ENCODE results near the gene SEL1L3. TPM values are rescaled to one million over a fixed set of nuclear protein-coding genes. Genes with fewer than 3 reads are reported as not detected.

The SEL1L3 gene
- total RNA-seq, 4 donors from 2014 or later, result 6.9 to 13.5 (median 7.5) TPM

DNA sequence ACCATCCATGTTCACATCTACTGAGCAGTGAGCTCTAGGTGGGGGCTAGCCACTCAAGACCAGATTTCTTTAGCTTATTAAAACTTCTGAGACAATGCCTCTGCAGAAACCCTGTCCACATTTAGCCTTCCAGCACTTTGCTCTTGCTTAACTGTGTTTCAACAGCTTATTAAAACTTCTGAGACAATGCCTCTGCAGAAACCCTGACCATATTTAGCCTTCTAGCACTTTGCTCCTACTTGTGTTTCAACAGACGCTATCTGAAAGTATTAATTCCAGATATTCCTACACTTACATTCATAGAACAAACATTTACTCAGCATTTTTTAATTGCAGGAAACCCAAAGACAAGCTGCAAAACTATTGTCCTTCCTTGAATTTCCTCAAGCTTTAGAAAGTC, 91.9 kb downstream of the SEL1L3 start:
- no peak for DNase-seq
- 76 to 83% methylated on average over 1 of the region's 1 CpG for WGBS, 2 donors
- intact Hi-C loops (cut with DNase I), result no loop called here

DNA sequence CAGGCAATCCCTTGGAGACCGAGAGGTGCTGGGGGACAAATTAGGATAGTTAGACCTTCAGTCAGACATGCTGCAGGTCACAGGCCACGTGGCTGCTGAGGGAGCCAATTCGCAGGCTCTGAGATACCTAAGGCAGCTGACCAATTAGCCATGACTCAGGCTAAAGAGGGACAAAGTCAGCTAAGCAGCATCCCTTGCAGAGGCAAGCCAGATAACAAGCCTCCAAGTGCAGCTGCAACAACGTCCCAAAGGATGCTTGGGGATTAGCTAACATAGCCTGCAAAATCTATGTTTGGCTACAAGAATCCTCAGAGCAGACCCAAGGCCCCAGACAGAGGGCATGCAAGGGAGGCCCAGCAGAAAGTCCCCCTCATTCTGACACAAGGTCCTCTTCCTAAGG, 93.5 kb downstream of the SEL1L3 start:
- Histone ChIP-seq H3K4me1 (no peaks in the 10 kb centered on the region), H3K9me3 (no peaks in the 10 kb centered on the region), H3K4me3 (no peak overlapping the region), H3K27ac (no peak overlapping the region), H3K27me3 (no peaks in the 10 kb centered on the region), H3K36me3 (peaks cover 0 to 16% (median 0%) of the 10 kb centered on the region in 3 donors)
- intact Hi-C loops (cut with DNase I), result no loop called here
- WGBS, 2 donors, result 56 to 66% methylated on average over 2 to 4 of the region's 4 CpGs
- TF ChIP-seq CTCF (IDR thresholded peaks at IDR 0.05) (no peak), POLR2A (IDR thresholded peaks at IDR 0.05) (no peak)
- no peak for DNase-seq

More for the DNA sequence above, 91.9 kb downstream of the SEL1L3 start:
- Histone ChIP-seq H3K36me3 (peaks cover 0 to 7% (median 0%) of the 10 kb centered on the region in 3 donors), H3K27me3 (no peaks in the 10 kb centered on the region), H3K27ac (no peak overlapping the region), H3K9me3 (no peaks in the 10 kb centered on the region), H3K4me3 (no peak overlapping the region), H3K4me1 (no peaks in the 10 kb centered on the region)
- TF ChIP-seq CTCF (IDR thresholded peaks at IDR 0.05) (no peak), POLR2A (IDR thresholded peaks at IDR 0.05) (no peak)

DNA sequence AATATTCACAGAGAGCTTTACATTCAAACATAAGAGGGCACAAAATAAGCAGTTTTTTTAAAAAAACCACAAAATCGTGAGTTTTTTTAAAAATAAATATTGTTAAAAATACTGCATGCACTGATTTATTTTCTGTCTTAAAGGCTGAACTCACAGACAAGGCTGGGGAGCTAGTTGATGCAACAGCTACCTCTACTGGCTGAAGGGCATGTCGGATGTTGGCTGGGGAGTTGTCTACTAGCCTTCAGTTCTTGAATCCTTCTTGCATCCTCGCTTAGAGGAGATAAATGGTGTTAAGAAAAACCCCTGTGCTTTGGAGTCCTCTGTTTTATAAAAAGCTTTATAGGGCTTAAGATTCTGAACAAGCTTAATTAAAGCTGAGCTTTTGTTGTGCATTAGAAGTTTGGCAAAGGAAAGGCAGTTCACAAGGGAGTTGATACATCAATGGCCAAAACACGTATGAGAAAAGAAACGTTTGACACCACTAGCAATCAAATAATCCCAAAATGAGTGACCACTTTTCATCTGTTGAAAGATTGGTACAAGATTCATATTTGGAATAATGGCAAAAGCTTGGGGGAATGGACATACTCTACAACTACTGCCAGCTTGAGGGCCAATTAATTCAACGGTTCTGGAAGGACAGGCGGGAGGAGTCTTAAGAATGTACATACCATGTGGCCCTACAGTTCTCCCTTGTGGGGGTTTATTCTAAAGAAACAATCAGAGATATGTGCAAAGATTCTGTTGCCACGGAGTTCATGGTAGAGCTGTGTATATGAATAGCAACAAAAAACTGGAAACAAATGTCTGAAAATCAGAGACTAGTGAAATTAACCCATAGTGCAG, 94.7 kb downstream of the SEL1L3 start:
- Histone ChIP-seq H3K9me3 (no peaks in the 10 kb centered on the region), H3K4me1 (no peaks in the 10 kb centered on the region), H3K27me3 (no peaks in the 10 kb centered on the region), H3K4me3 (no peak overlapping the region), H3K27ac (no peak overlapping the region), H3K36me3 (peaks cover 0 to 16% (median 0%) of the 10 kb centered on the region in 3 donors)
- 51 to 60% methylated on average over 8 of the region's 8 CpGs for WGBS, 2 donors
- peak in 5 of 6 experiments; percentile 63 to 84 (median 70) for TF ChIP-seq CTCF (IDR thresholded peaks at IDR 0.05)
- TF ChIP-seq POLR2A (IDR thresholded peaks at IDR 0.05), result no peak
- DNase-seq, result no peak
- intact Hi-C loops (cut with DNase I), result loop anchor here (2.0 kb wide), 1 partner anchor 327 kb away; no protein-coding TSS in a partner anchor

- H3K4me1 ChIP-seq, result no peaks in the 10 kb centered on the region
- no peak overlapping the region for H3K4me3 ChIP-seq
- intact Hi-C loops (cut with DNase I), result no loop called here
- 76 to 87% methylated on average over 11 of the region's 11 CpGs for WGBS, 2 donors
- H3K9me3 ChIP-seq, result no peaks in the 10 kb centered on the region
- no peak for DNase-seq
- peaks cover 0 to 18% (median 0%) of the 10 kb centered on the region in 3 donors for H3K36me3 ChIP-seq
- no peaks in the 10 kb centered on the region for H3K27me3 ChIP-seq
- H3K27ac ChIP-seq, result no peak overlapping the region
- TF ChIP-seq CTCF (IDR thresholded peaks at IDR 0.05) (no peak), POLR2A (IDR thresholded peaks at IDR 0.05) (no peak)
Measured at GRCh38 chr4:25760518-25761157, 102.2 kb downstream of the SEL1L3 start.

DNA sequence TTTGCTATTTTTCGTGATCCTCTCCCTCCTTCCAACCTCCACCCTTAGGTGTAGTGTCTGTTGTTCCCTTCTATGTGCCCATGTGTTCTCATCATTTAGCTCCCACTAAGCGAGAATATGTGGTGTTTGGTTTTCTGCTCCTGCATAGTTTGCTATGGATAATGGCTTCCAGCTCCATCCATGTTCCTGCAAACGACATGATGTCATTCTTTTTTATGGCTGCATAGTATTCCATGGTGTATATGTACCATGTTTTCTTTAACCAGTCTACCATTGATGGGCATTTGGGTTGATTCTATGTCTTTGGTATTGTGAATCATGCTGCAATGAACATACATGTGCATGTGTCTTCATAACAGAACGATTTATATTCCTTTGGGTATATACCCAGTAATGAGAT, 102.7 kb downstream of the SEL1L3 start:
- WGBS, 2 donors, result 82 to 85% methylated on average over 4 of the region's 4 CpGs
- Histone ChIP-seq H3K4me3 (no peak overlapping the region), H3K4me1 (no peaks in the 10 kb centered on the region), H3K27me3 (no peaks in the 10 kb centered on the region), H3K36me3 (peaks cover 0 to 12% (median 0%) of the 10 kb centered on the region in 3 donors), H3K27ac (no peak overlapping the region), H3K9me3 (no peaks in the 10 kb centered on the region)
- TF ChIP-seq POLR2A (IDR thresholded peaks at IDR 0.05) (no peak), CTCF (IDR thresholded peaks at IDR 0.05) (no peak)
- intact Hi-C loops (cut with DNase I), result no loop called here
- no peak for DNase-seq
